GM18520 (cell line): ENCODE data around the gene CLSTN2.

Source experiments
- ATAC-seq: cut with Tn5 transposase; IDR thresholded peaks from one replicate; pipeline ENCODE4 v1.9.1; 2021; ENCODE audit not compliant: unreplicated experiment

The CLSTN2 gene

GRCh38 chr3:139941580-139941979 is 6.6 kb downstream of the CLSTN2 start:
- ATAC-seq: no peak

GRCh38 chr3:139944256-139944910 is 9.4 kb downstream of the CLSTN2 start:
- ATAC-seq: no peak

- ATAC-seq: no peak
These were observed 10.4 kb downstream of the CLSTN2 start for GRCh38 chr3:139945386-139945785.

- no peak for ATAC-seq
These were observed 11.0 kb downstream of the CLSTN2 start for GRCh38 chr3:139945942-139946341.

- ATAC-seq: no peak
These were observed 13.5 kb downstream of the CLSTN2 start for GRCh38 chr3:139948467-139948866.

GRCh38 chr3:139948898-139949297 is 13.9 kb downstream of the CLSTN2 start:
- ATAC-seq: no peak

- ATAC-seq: no peak
These were observed 18.3 kb downstream of the CLSTN2 start for GRCh38 chr3:139953131-139953910.

- ATAC-seq: no peak
These were observed 19.3 kb downstream of the CLSTN2 start for GRCh38 chr3:139954146-139954860.

GRCh38 chr3:139957844-139958243 is 22.9 kb downstream of the CLSTN2 start:
- ATAC-seq: no peak

- no peak for ATAC-seq
These were observed 34.4 kb downstream of the CLSTN2 start for GRCh38 chr3:139969386-139969785.

- no peak for ATAC-seq
These were observed 35.5 kb downstream of the CLSTN2 start for GRCh38 chr3:139970526-139970925.

- no peak for ATAC-seq
These were observed 39.9 kb downstream of the CLSTN2 start for GRCh38 chr3:139974809-139975425.

- ATAC-seq: no peak
These were observed 40.8 kb downstream of the CLSTN2 start for GRCh38 chr3:139975594-139976365.

- ATAC-seq: no peak
These were observed 44.0 kb downstream of the CLSTN2 start for GRCh38 chr3:139978966-139979365.

GRCh38 chr3:139979991-139980390 is 45.0 kb downstream of the CLSTN2 start:
- ATAC-seq: no peak

- ATAC-seq: no peak
These were observed 47.4 kb downstream of the CLSTN2 start for GRCh38 chr3:139982404-139982803.

GRCh38 chr3:139985576-139985975 is 50.6 kb downstream of the CLSTN2 start:
- no peak for ATAC-seq

GRCh38 chr3:139987908-139988307 is 52.9 kb downstream of the CLSTN2 start:
- ATAC-seq: no peak

- ATAC-seq: no peak
These were observed 53.6 kb downstream of the CLSTN2 start for GRCh38 chr3:139988472-139989156.

GRCh38 chr3:139994891-139995290 is 59.9 kb downstream of the CLSTN2 start:
- ATAC-seq: no peak
